ENCODE results near the gene TEX11. TPM values are rescaled to one million over a fixed set of nuclear protein-coding genes. Genes with fewer than 3 reads are reported as not detected.
"Not testable (repeated sequence)": the region's sequence is repeated elsewhere in the genome, so short reads cannot be mapped to it uniquely, and the experiment has no call there.

The TEX11 gene
- total and polyA plus RNA-seq, 7 donors, result 0.79 to 2.4 (median 2.3) TPM; not detected in 4

DNA sequence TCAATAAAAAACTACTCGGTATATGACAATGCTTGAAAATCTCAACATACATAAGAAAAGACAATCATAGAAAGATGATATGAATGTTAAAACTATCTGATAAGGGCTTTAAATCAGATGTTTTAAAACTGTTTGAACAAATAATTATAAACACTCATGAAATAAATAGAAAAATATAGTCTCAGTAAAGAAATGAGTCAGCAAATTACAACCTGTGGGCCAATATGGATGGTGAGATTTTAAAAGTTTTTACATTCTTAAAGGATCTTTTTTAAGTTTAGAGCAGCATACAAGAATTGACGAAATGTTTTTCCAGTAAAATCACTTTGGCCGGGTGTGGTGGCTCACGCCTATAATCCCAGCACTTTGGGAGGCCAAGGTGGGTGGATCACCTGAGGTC lies 83.1 kb downstream of the TEX11 start:
- no peak overlapping the region for H3K27ac ChIP-seq
- H3K27me3 ChIP-seq, result no peaks in the 10 kb centered on the region
- H3K4me1 ChIP-seq, result no peaks in the 10 kb centered on the region
- WGBS, 2 donors, result 63 to 89% methylated on average over 4 of the region's 4 CpGs
- no peak for TF ChIP-seq POLR2AphosphoS5 (IDR thresholded peaks at IDR 0.05)
- no peak for TF ChIP-seq EP300 (IDR thresholded peaks at IDR 0.05)
- TF ChIP-seq POLR2A (IDR thresholded peaks at IDR 0.05), result no peak
- TF ChIP-seq, protein P1, sequence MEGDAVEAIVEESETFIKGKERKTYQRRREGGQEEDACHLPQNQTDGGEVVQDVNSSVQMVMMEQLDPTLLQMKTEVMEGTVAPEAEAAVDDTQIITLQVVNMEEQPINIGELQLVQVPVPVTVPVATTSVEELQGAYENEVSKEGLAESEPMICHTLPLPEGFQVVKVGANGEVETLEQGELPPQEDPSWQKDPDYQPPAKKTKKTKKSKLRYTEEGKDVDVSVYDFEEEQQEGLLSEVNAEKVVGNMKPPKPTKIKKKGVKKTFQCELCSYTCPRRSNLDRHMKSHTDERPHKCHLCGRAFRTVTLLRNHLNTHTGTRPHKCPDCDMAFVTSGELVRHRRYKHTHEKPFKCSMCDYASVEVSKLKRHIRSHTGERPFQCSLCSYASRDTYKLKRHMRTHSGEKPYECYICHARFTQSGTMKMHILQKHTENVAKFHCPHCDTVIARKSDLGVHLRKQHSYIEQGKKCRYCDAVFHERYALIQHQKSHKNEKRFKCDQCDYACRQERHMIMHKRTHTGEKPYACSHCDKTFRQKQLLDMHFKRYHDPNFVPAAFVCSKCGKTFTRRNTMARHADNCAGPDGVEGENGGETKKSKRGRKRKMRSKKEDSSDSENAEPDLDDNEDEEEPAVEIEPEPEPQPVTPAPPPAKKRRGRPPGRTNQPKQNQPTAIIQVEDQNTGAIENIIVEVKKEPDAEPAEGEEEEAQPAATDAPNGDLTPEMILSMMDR (IDR thresholded peaks at IDR 0.05), result no peak
- no peaks in the 10 kb centered on the region for H3K36me3 ChIP-seq
- no peak for DNase-seq
- intact Hi-C loops (cut with DNase I), result no loop called here
- H3K4me3 ChIP-seq, result no peak overlapping the region
- peaks cover 0 to 4% (median 0%) of the 10 kb centered on the region in 4 donors for H3K9me3 ChIP-seq

DNA sequence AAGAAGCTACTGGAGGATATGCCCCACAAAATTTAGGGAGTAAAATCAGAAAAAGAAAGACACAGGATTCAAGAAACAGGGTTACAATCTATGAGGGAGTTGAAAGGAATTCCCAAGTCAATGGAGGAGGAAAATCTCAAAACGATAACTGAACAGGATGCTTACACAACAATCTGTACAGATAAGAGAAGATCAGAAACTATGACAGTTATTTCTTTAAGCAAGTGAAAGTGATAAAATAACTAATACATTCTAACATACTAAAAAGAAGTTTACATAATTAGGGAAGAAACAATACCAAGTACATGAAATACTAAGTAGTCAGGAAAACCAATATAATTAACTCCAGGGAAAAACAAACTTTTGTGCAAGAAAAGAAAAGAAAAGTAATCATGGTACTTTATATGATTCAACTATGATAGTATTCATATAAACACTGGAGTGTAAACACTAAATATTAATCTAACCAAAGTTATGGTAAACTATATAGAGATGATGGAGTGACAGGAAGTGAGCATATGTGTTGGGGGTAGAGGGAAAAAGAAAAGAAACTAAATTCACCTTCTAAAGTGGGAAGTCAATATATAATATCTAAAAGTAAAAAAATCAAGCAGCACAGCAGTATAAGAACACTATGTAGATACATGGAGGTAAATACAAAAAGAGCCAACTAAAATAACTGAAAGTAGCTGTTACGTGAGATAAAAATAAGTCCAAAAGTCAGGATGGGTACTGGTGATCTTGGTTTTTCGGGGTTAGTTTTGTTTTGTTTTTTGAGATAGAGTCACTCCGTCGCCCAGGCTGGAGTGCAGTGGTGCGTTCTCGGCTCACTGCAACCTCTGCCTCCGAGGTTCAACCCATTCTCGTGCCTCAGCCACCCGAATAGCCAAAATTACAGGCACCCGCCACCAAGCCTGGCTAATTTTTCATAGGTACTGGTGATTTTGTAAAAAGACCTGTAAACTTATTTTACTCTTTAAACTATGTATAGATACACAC lies 99.3 kb downstream of the TEX11 start:
- Histone ChIP-seq H3K4me3 (no peak overlapping the region), H3K9me3 (no peaks in the 10 kb centered on the region), H3K36me3 (no peaks in the 10 kb centered on the region), H3K4me1 (no peaks in the 10 kb centered on the region), H3K27ac (no peak overlapping the region), H3K27me3 (no peaks in the 10 kb centered on the region)
- intact Hi-C loops (cut with DNase I), result no loop called here
- 90 to 93% methylated on average over 11 of the region's 11 CpGs for WGBS, 2 donors
- no peak for DNase-seq
- TF ChIP-seq POLR2AphosphoS5 (IDR thresholded peaks at IDR 0.05), result no peak
- no peak for TF ChIP-seq POLR2A (IDR thresholded peaks at IDR 0.05)
- no peak for TF ChIP-seq EP300 (IDR thresholded peaks at IDR 0.05)
- TF ChIP-seq, protein P1 (IDR thresholded peaks at IDR 0.05), result no peak

DNA sequence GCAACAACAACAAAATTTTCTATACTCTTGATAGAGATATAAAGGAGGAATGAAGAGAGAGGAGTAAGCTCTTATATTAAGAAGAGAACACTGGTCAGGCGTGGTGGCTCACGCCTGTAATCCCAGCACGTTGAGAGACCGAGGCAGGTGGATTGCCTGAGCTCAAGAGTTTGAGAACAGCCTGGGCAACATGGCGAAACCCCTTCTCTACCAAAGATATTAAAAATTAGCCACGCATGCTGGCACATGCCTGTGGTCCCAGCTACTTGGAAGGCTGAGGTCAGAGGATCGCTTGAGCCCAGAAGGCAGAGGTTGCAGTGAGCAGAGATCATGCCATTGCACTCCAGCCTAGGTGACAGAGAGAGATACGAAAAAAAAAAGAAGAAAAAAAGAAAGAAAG lies 102.4 kb downstream of the TEX11 start:
- H3K9me3 ChIP-seq, result no peaks in the 10 kb centered on the region
- TF ChIP-seq EP300 (IDR thresholded peaks at IDR 0.05) (no peak), POLR2A (IDR thresholded peaks at IDR 0.05) (no peak), POLR2AphosphoS5 (IDR thresholded peaks at IDR 0.05) (no peak)
- TF ChIP-seq, protein P1 (IDR thresholded peaks at IDR 0.05), result no peak
- H3K27me3 ChIP-seq, result no peaks in the 10 kb centered on the region
- DNase-seq, result no peak
- intact Hi-C loops (cut with DNase I), result no loop called here
- no peaks in the 10 kb centered on the region for H3K36me3 ChIP-seq
- 86 to 92% methylated on average over 8 of the region's 8 CpGs for WGBS, 2 donors
- H3K4me1 ChIP-seq, result no peaks in the 10 kb centered on the region
- no peak overlapping the region for H3K4me3 ChIP-seq
- H3K27ac ChIP-seq, result no peak overlapping the region

DNA sequence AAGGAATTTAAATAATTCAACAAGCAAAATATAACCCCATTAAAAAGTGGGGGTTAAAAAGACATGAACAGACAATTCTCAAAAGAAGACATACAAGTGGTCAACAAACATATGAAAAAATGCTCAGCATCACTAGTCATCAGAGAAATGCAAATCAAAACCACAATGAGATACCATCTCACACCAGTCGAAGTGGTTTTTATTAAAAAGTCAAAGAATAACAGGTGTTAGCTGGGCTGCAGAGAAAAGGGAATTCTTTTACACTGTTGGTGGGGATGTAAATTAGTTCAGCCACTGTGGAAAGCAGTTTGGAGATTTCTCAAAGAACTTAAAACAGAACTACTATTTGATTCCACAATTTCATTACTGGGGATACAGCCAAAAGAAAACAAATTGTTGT lies 111.8 kb downstream of the TEX11 start:
- H3K36me3 ChIP-seq; H3K27ac ChIP-seq; H3K4me3 ChIP-seq; DNase-seq; H3K4me1 ChIP-seq; H3K27me3 ChIP-seq; intact Hi-C loops (cut with DNase I); H3K9me3 ChIP-seq: not testable (repeated sequence)
- WGBS, 2 donors, result 44 to 54% methylated on average over 1 of the region's 1 CpG

DNA sequence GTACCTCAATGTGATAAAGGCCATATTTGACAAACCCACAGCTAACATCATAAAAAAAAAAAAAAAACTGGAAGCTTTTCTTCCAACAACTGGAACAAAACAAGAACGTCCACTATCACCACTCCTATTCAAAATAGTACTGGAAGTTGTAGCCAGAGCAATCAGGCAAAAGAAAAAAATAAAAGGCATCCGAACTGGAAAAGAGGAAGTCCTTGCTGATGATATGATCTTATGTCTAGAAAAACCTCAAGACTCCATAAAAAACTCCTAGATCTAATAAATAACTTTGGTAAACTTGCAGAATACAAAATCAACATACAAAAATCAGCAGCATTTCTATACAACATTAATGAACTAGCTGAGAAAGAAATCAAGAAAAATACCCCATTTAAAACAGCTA lies 134.3 kb downstream of the TEX11 start:
- H3K27ac ChIP-seq, result no peak overlapping the region
- H3K27me3 ChIP-seq, result no peaks in the 10 kb centered on the region
- intact Hi-C loops (cut with DNase I), result no loop called here
- no peak for TF ChIP-seq POLR2AphosphoS5 (IDR thresholded peaks at IDR 0.05)
- TF ChIP-seq POLR2A (IDR thresholded peaks at IDR 0.05), result no peak
- no peak for TF ChIP-seq EP300 (IDR thresholded peaks at IDR 0.05)
- TF ChIP-seq, protein P1 (IDR thresholded peaks at IDR 0.05), result no peak
- no peaks in the 10 kb centered on the region for H3K36me3 ChIP-seq
- WGBS, 2 donors, result 2 to 17% methylated on average over 2 of the region's 2 CpGs
- H3K4me1 ChIP-seq, result no peaks in the 10 kb centered on the region
- no peak overlapping the region for H3K4me3 ChIP-seq
- no peak for DNase-seq
- H3K9me3 ChIP-seq, result no peaks in the 10 kb centered on the region
